Measurements from ENCODE around the gene ABO. TPM values are rescaled to one million over a fixed set of nuclear protein-coding genes. Genes with fewer than 3 reads are reported as not detected.

ABO gene
- total RNA-seq, 1 experiment from 2014 or later, result 0.37 TPM

DNA sequence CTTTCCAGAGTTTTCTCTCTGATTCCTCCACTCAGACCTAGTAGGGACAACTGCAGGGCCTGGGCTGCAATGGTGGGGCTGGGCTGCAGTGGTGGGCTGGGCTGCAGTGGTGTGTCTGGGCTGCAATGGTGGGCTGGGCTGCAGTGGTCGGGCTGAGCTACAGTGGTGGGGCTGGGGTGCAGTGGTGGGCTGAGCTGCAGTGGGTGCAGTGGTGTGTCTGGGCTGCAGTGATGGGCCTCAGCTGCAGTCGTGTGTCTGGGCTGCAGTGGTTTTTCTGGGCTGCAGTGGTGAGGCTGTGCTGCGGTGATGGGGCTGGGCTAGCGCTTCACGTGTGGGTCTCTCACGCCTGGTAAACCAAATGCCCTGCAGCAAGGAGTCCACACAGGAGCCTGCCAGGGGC, 27.4 kb downstream of the ABO start:
- Mint-ChIP-seq H3K36me3 (ENCODE audit: insufficient read depth in 1 of 3, low read depth in 3 of 3) (no peaks in the 10 kb centered on the region; a peak in 1 of 7 replicates), H3K27ac (peak overlapping the region in 1 of 3 experiments; percentile 55; a peak in 1 of 7 replicates), H3K4me3 (no peak overlapping the region; a peak in 1 of 5 replicates), H3K27me3 (ENCODE audit: low read depth) (peaks cover 49% of the 10 kb centered on the region), H3K4me1 (peaks cover 7 to 13% of the 10 kb centered on the region in 2 experiments), H3K9me3 (no peaks in the 10 kb centered on the region)
- H3T11ph ChIP-seq (ENCODE audit: low read length), result no peak overlapping the region
- H4K8ac ChIP-seq (replicated peaks; ENCODE audit: insufficient read length, low read depth, low read length), result no peak overlapping the region
- H3K9me3 ChIP-seq (ENCODE audit: control insufficient read depth, low read depth, low read length), result no peaks in the 10 kb centered on the region
- H2AFZ ChIP-seq (ENCODE audit: low read length), result no peak overlapping the region
- H4K20me1 ChIP-seq (ENCODE audit: control insufficient read depth, insufficient read depth, insufficient read length), result no peaks in the 10 kb centered on the region
- H3K4me2 ChIP-seq (ENCODE audit: insufficient read depth, insufficient read length, low read length), result no peak overlapping the region
- WGBS (ENCODE audit: extremely low coverage, insufficient read length, low lambda C conversion rate), result no CpG with 5 or more reads among the region's 6 CpGs
- H2AK5ac ChIP-seq (ENCODE audit: insufficient read length, low read length), result no peak overlapping the region
- no peak overlapping the region for H3K4ac ChIP-seq (ENCODE audit: low read depth, low read length)
- no peaks in the 10 kb centered on the region for H3K79me2 ChIP-seq (ENCODE audit: insufficient read depth, low read length)
- H2BK12ac ChIP-seq (ENCODE audit: insufficient read length, low read depth, low read length), result no peak overlapping the region
- no peak overlapping the region for H3K18ac ChIP-seq (ENCODE audit: insufficient read length, low read depth, low read length)
- no peak for TF ChIP-seq CTCF (conservative IDR thresholded peaks at IDR 0.05)
- no peaks in the 10 kb centered on the region for H3K4me1 ChIP-seq (ENCODE audit: insufficient read depth, low read length)
- DNase-seq, result no peak
- no peak overlapping the region for H2BK5ac ChIP-seq (ENCODE audit: insufficient read length, low read length)
- no peak overlapping the region for H3K9ac ChIP-seq (ENCODE audit: extremely low read depth, insufficient read length, low read length)
- H3K27ac ChIP-seq (ENCODE audit: insufficient read length, low read depth, low read length), result no peak overlapping the region
- no peak overlapping the region for H3K23ac ChIP-seq (ENCODE audit: insufficient read length, low read depth, low read length)
- no peak overlapping the region for H2BK15ac ChIP-seq (ENCODE audit: low read depth, low read length)
- no peak overlapping the region for H2BK20ac ChIP-seq (ENCODE audit: low read depth, low read length, poor library complexity, severe bottlenecking)
- H4K91ac ChIP-seq (ENCODE audit: insufficient read length, low read depth, low read length), result no peak overlapping the region
- H3K79me1 ChIP-seq (ENCODE audit: insufficient read depth, low read depth, low read length, poor library complexity, severe bottlenecking), result no peaks in the 10 kb centered on the region
- H4K5ac ChIP-seq (ENCODE audit: insufficient read length, low read depth, low read length), result no peak overlapping the region
- no peaks in the 10 kb centered on the region for H3K23me2 ChIP-seq (ENCODE audit: insufficient read length, low read depth, low read length, poor library complexity, severe bottlenecking)
- no peak overlapping the region for H3K14ac ChIP-seq (ENCODE audit: insufficient read depth, low read length)
- H2BK120ac ChIP-seq (ENCODE audit: low read depth, low read length, poor library complexity, severe bottlenecking), result no peak overlapping the region
- no peak overlapping the region for H3K56ac ChIP-seq (ENCODE audit: insufficient read length, low read depth, low read length)
- H3K27me3 ChIP-seq (ENCODE audit: insufficient read depth, low read length), result no peaks in the 10 kb centered on the region

All from H9 (cell line).